Peyer's patch (tissue), 4 donors: ENCODE measurements around the gene TRIM27. TPM values are rescaled to one million over a fixed set of nuclear protein-coding genes. Genes with fewer than 3 reads are reported as not detected.

Experiments
- DNase-seq, 3 donors: peaks; one replicate each; pipeline ENCODE4 v3.0.0-alpha.2; 2017 to 2019
- H3K27ac ChIP-seq, 4 donors: fragments of 200-600 bp; sonication (generic); one replicate each; pipeline ENCODE4 v1.5.1; 2016 to 2019
- H3K27me3 ChIP-seq, 2 donors: fragments of 200-600 bp; sonication (generic); one replicate each; pipeline ENCODE4 v1.5.1; 2019
- H3K36me3 ChIP-seq, 3 donors: fragments of 200-600 bp; sonication (generic); one replicate each; pipeline ENCODE4 v1.5.1; 2016 to 2019
- H3K4me1 ChIP-seq, 4 donors: fragments of 200-600 bp; sonication (generic); one replicate each; pipeline ENCODE4 v1.5.1; 2016 to 2019
- H3K4me3 ChIP-seq, 4 donors: fragments of 200-600 bp; sonication (generic); 1 replicate in 3 of 4; 2 replicates in 1 of 4; pipeline ENCODE4 v1.5.1; 2016 to 2019; ENCODE audit warnings: mild to moderate bottlenecking in 1 of 4
- H3K9me3 ChIP-seq, 4 donors: fragments of 200-600 bp; sonication (generic); one replicate each; pipeline ENCODE4 v1.5.1; 2016 to 2019; ENCODE audit warnings: mild to moderate bottlenecking in 1 of 4
- CTCF ChIP-seq, 6 experiments: fragments of 450-650 bp in 4 of 6; fragments of 200-600 bp in 2 of 6; sonication (generic) in 1 of 6; IDR thresholded peaks; one replicate each; pipeline ENCODE4 v1.5.1; 2017 to 2019; ENCODE audit warnings: antibody characterized with exemption in 6 of 6, mild to moderate bottlenecking in 3 of 6, moderate library complexity in 1 of 6
- POLR2A ChIP-seq, 2 donors: fragments of 450-650 bp; IDR thresholded peaks; one replicate each; pipeline ENCODE4 v1.5.1; 2017; ENCODE audit warnings: antibody characterized with exemption in 2 of 2, mild to moderate bottlenecking in 2 of 2, moderate library complexity in 2 of 2
- total RNA-seq, 4 donors: library from RNA; depleted of rRNA; stranded (reverse); fragments of >200 nt; gene quantifications; one replicate each; pipeline ENCODE4 v1.1.0, GENCODE V29; 2016

TRIM27 gene
- total RNA-seq, 4 donors from 2014 or later: 52.2 to 71.4 (median 64.2) TPM

GRCh38 chr6:28893172-28893799 is 30.5 kb downstream of the TRIM27 start:
- peaks cover 0 to 8% (median 0%) of the 10 kb centered on the region in 4 donors for H3K4me1 ChIP-seq
- TF ChIP-seq CTCF (IDR thresholded peaks at IDR 0.05): no peak
- TF ChIP-seq POLR2A (IDR thresholded peaks at IDR 0.05): no peak
- no peak overlapping the region for H3K4me3 ChIP-seq
- H3K27me3 ChIP-seq: no peaks in the 10 kb centered on the region
- no peaks in the 10 kb centered on the region for H3K9me3 ChIP-seq
- H3K36me3 ChIP-seq: no peaks in the 10 kb centered on the region
- DNase-seq: no peak
- H3K27ac ChIP-seq: no peak overlapping the region

GRCh38 chr6:28892525-28892924 is 31.3 kb downstream of the TRIM27 start:
- H3K9me3 ChIP-seq: no peaks in the 10 kb centered on the region
- no peaks in the 10 kb centered on the region for H3K36me3 ChIP-seq
- no peak overlapping the region for H3K4me3 ChIP-seq
- H3K27me3 ChIP-seq: no peaks in the 10 kb centered on the region
- H3K4me1 ChIP-seq: peaks cover 0 to 4% (median 0%) of the 10 kb centered on the region in 4 donors
- TF ChIP-seq POLR2A (IDR thresholded peaks at IDR 0.05): no peak
- TF ChIP-seq CTCF (IDR thresholded peaks at IDR 0.05): no peak
- DNase-seq: no peak
- H3K27ac ChIP-seq: no peak overlapping the region

DNA sequence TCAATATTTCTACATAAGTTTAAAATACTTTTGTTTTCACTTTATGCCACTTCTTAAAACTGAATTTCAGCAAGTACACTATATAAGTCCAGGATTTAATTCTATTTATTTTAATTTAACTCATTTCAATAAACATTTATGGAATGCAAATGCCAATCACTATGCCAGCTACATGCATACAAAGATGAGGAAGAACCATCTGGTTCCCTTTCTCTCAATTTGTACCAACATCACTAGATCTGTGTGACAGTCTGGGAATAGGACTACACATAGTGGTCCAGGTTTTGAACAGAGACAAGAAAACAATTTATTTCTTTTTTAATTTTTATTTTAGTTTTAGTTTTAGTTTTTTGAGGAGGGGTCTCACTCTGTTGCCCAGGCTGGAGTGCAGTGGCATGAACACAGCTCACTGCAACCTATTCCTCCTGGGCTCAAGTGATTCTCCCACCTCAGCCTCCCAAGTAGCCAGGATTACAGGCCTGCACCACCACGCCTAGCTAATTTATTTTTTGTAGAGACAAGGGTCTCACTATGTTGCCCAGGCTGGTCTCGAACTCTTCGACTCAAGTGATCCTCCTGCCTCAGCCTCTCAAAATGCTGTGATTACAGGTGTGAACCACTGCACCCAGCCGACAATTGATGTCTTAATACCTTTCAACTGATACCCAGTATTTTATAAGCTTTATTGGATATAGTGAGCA is 35.8 kb downstream of the TRIM27 start:
- Histone ChIP-seq H3K27me3 (no peaks in the 10 kb centered on the region), H3K36me3 (no peaks in the 10 kb centered on the region), H3K4me1 (no peaks in the 10 kb centered on the region), H3K27ac (no peak overlapping the region), H3K4me3 (no peak overlapping the region), H3K9me3 (no peaks in the 10 kb centered on the region)
- no peak for DNase-seq
- TF ChIP-seq CTCF (IDR thresholded peaks at IDR 0.05) (no peak), POLR2A (IDR thresholded peaks at IDR 0.05) (no peak)

DNA sequence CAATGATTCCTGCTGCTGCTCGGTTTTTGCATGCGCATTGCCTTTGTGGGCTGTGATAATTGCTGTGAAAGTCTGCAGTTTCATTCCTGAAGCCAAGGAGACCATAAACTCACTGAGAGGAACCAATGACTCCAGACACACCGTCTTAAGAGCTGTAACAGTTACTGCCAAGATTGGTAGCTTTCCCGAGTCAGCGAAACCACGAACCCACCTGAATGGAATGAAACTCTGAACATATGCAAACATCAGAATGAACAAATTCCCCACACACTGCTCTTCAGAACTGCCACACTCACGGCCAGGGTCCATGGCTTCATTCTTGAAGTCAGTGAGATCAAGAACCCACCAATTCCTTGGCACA is 37.7 kb downstream of the TRIM27 start:
- Histone ChIP-seq H3K27ac (no peak overlapping the region), H3K27me3 (no peaks in the 10 kb centered on the region), H3K4me1 (no peaks in the 10 kb centered on the region), H3K9me3 (no peaks in the 10 kb centered on the region), H3K4me3 (no peak overlapping the region), H3K36me3 (no peaks in the 10 kb centered on the region)
- TF ChIP-seq CTCF (IDR thresholded peaks at IDR 0.05) (no peak), POLR2A (IDR thresholded peaks at IDR 0.05) (no peak)
- DNase-seq: no peak

- TF ChIP-seq CTCF (IDR thresholded peaks at IDR 0.05) (no peak), POLR2A (IDR thresholded peaks at IDR 0.05) (peak; percentile 13 to 27)
- Histone ChIP-seq H3K4me1 (no peaks in the 10 kb centered on the region), H3K36me3 (no peaks in the 10 kb centered on the region), H3K9me3 (no peaks in the 10 kb centered on the region), H3K4me3 (peak overlapping the region in 1 of 4 donors; percentile 11), H3K27ac (peak overlapping the region in 3 of 4 donors; percentile 11 to 34 (median 14)), H3K27me3 (no peaks in the 10 kb centered on the region)
- DNase-seq: peak in 2 of 3 donors; percentile 42 to 65
Measured at GRCh38 chr6:28884423-28885131, 39.2 kb downstream of the TRIM27 start.
